PC-3 (cell line): ENCODE results near the gene MRM1.

Source experiments
- CTCF ChIP-seq: fragments of 300-600 bp; sonication (generic); conservative IDR thresholded peaks from 2 replicates; pipeline ENCODE4 v1.5.1; 2017; ENCODE audit warnings: antibody characterized with exemption, low read depth, mild to moderate bottlenecking, low read length
- EZH2 ChIP-seq: fragments of 300-600 bp; sonication (generic); IDR thresholded peaks from one replicate; pipeline ENCODE4 v1.6.1; 2017; ENCODE audit warnings: antibody characterized with exemption, mild to moderate bottlenecking, low read length; ENCODE audit not compliant: unreplicated experiment
- EZH2phosphoT487 ChIP-seq: fragments of 300-600 bp; sonication (generic); IDR thresholded peaks from 2 replicates; pipeline ENCODE4 v1.6.1; 2018; ENCODE audit warnings: mild to moderate bottlenecking, antibody characterized with exemption, low read length, borderline replicate concordance

- TF ChIP-seq CTCF (no peak), EZH2 (no peak), EZH2phosphoT487 (no peak)
These were observed 46.3 kb downstream of the MRM1 start for GRCh38 chr17:36647636-36648035.
